Smooth muscle cell (in vitro differentiated cells): ENCODE results near the gene CUX1. TPM values are rescaled to one million over a fixed set of nuclear protein-coding genes. Genes with fewer than 3 reads are reported as not detected.
A peak's percentile ranks its signal among the peaks of the same experiment; 100 is the strongest.
"Not testable (repeated sequence)": the region's sequence is repeated elsewhere in the genome, so short reads cannot be mapped to it uniquely, and the experiment has no call there.

Source experiments
- DNase-seq: peaks from one replicate; lab custom pipeline; 2025; ENCODE audit not compliant: unreplicated experiment; lab: John Stamatoyannopoulos, UW
- H2AFZ ChIP-seq: fragments of 200-600 bp; sonication (generic); 2 replicates; pipeline ENCODE4 v1.6.0; 2016; ENCODE audit warnings: antibody characterized with exemption, low read depth, mild to moderate bottlenecking
- H3F3A ChIP-seq: fragments of 200-600 bp; sonication (generic); 2 replicates; pipeline ENCODE4 v1.6.0; 2017; ENCODE audit warnings: antibody characterized with exemption, low read depth
- H3K27ac ChIP-seq: fragments of 200-600 bp; sonication (generic); 2 replicates; pipeline ENCODE4 v1.5.1; 2016; ENCODE audit warnings: low read depth, mild to moderate bottlenecking
- H3K27me3 ChIP-seq: fragments of 200-600 bp; sonication (generic); 2 replicates; pipeline ENCODE4 v1.6.1; 2016; ENCODE audit warnings: low read depth, mild to moderate bottlenecking
- H3K36me3 ChIP-seq: fragments of 200-600 bp; sonication (generic); 2 replicates; pipeline ENCODE4 v1.5.1; 2016; ENCODE audit warnings: low read depth
- H3K4me1 ChIP-seq: fragments of 200-600 bp; sonication (generic); 2 replicates; pipeline ENCODE4 v1.5.1; 2016; ENCODE audit warnings: low read depth
- H3K4me2 ChIP-seq: fragments of 200-600 bp; sonication (generic); 2 replicates; pipeline ENCODE4 v1.6.0; 2016; ENCODE audit warnings: mild to moderate bottlenecking
- H3K4me3 ChIP-seq: fragments of 200-600 bp; sonication (generic); 2 replicates; pipeline ENCODE4 v1.5.1; 2016; ENCODE audit warnings: mild to moderate bottlenecking
- H3K79me2 ChIP-seq: fragments of 200-600 bp; sonication (generic); 2 replicates; pipeline ENCODE4 v1.6.0; 2016; ENCODE audit warnings: low read depth, mild to moderate bottlenecking
- H3K9ac ChIP-seq: fragments of 200-600 bp; sonication (generic); 2 replicates; pipeline ENCODE4 v1.6.0; 2016; ENCODE audit warnings: low read depth
- H3K9me3 ChIP-seq: fragments of 200-600 bp; sonication (generic); replicated peaks from 2 replicates; pipeline ENCODE4 v1.5.1; 2016; ENCODE audit warnings: low read depth
- H4K20me1 ChIP-seq: fragments of 200-600 bp; sonication (generic); 2 replicates; pipeline ENCODE4 v1.6.0; 2016; ENCODE audit warnings: low read depth
- CTCF ChIP-seq: fragments of 200-600 bp; sonication (generic); IDR thresholded peaks from 2 replicates; pipeline ENCODE4 v1.5.1; 2017; ENCODE audit warnings: borderline replicate concordance, mild to moderate bottlenecking, antibody characterized with exemption; ENCODE audit not compliant: insufficient read depth, poor library complexity, severe bottlenecking
- WGBS: methylation state at CpG from one replicate; pipeline ENCODE4 v1.1.7; 2016; ENCODE audit warnings: low lambda C conversion rate; 5-methylcytosine and 5-hydroxymethylcytosine counted together
- polyA plus RNA-seq: library from polyadenylated mRNA; unstranded; fragments of >200 nt; fragmentation: Nextera tagmentation; extraction: Ambion mirVana; gene quantifications from 2 replicates; pipeline ENCODE4 v1.2.1, GENCODE V29; 2016
- total RNA-seq: library from RNA; depleted of rRNA; stranded (reverse); fragments of >200 nt; gene quantifications from 2 replicates; pipeline ENCODE4 v1.2.3, GENCODE V29; 2014

Gene CUX1
- total and polyA plus RNA-seq, 2 experiments from 2014 or later: 56.3 to 78.4 TPM

GRCh38 chr7:101884671-101885596 lies 67.5 kb downstream of the CUX1 start:
- peak overlapping the region; percentile 65 for H3K9ac ChIP-seq
- no peaks in the 10 kb centered on the region for H3K27me3 ChIP-seq
- H3K4me3 ChIP-seq: no peak overlapping the region
- TF ChIP-seq CTCF: no peak
- H3F3A ChIP-seq: peaks cover 36% of the 10 kb centered on the region
- H3K79me2 ChIP-seq: peaks cover 78% of the 10 kb centered on the region
- peaks cover 69% of the 10 kb centered on the region for H4K20me1 ChIP-seq
- H3K4me1 ChIP-seq: peaks cover 25% of the 10 kb centered on the region
- no peak for DNase-seq
- no peaks in the 10 kb centered on the region for H3K36me3 ChIP-seq
- H2AFZ ChIP-seq: no peak overlapping the region
- 44% methylated on average over 13 of the region's 13 CpGs for WGBS
- H3K9me3 ChIP-seq: no peaks in the 10 kb centered on the region
- H3K27ac ChIP-seq: peak overlapping the region; percentile 100
- H3K4me2 ChIP-seq: peak overlapping the region; percentile 58

GRCh38 chr7:101885597-101885955 lies 68.2 kb downstream of the CUX1 start:
- H3K27ac ChIP-seq: peak overlapping the region; percentile 100
- no peaks in the 10 kb centered on the region for H3K27me3 ChIP-seq
- H4K20me1 ChIP-seq: peaks cover 72% of the 10 kb centered on the region
- H3K79me2 ChIP-seq: peaks cover 78% of the 10 kb centered on the region
- no peak overlapping the region for H3K4me2 ChIP-seq
- 93% methylated on average over 12 of the region's 12 CpGs for whole genome bisulfite sequencing
- no peaks in the 10 kb centered on the region for H3K36me3 ChIP-seq
- H3K4me1 ChIP-seq: peaks cover 25% of the 10 kb centered on the region
- H3K9me3 ChIP-seq: no peaks in the 10 kb centered on the region
- H3K4me3 ChIP-seq: no peak overlapping the region
- DNase-seq: no peak
- H2AFZ ChIP-seq: no peak overlapping the region
- no peak overlapping the region for H3K9ac ChIP-seq
- no peak for TF ChIP-seq CTCF
- H3F3A ChIP-seq: peaks cover 31% of the 10 kb centered on the region

GRCh38 chr7:101887352-101887751 lies 69.9 kb downstream of the CUX1 start:
- DNase-seq, H3K36me3 ChIP-seq, H3K4me3 ChIP-seq, H3K4me2 ChIP-seq, H2AFZ ChIP-seq, H3K9me3 ChIP-seq, H3K27me3 ChIP-seq, H3K27ac ChIP-seq, H3K9ac ChIP-seq: not testable (repeated sequence)
- Histone ChIP-seq H3K4me1 (peaks cover 27% of the 10 kb centered on the region), H3F3A (peaks cover 17% of the 10 kb centered on the region), H3K79me2 (peaks cover 90% of the 10 kb centered on the region), H4K20me1 (peaks cover 83% of the 10 kb centered on the region)
- WGBS: 99% methylated on average over 4 of the region's 4 CpGs

GRCh38 chr7:101888564-101888963 lies 71.1 kb downstream of the CUX1 start:
- peaks cover 100% of the 10 kb centered on the region for H3K79me2 ChIP-seq
- WGBS: 97% methylated on average over 3 of the region's 3 CpGs
- not testable (repeated sequence) for H3K27me3 ChIP-seq, H3K36me3 ChIP-seq, H3K9ac ChIP-seq, DNase-seq, H3K9me3 ChIP-seq, H2AFZ ChIP-seq, H3K27ac ChIP-seq, H3K4me2 ChIP-seq, H3K4me3 ChIP-seq
- peaks cover 95% of the 10 kb centered on the region for H4K20me1 ChIP-seq
- H3F3A ChIP-seq: peaks cover 14% of the 10 kb centered on the region
- peaks cover 27% of the 10 kb centered on the region for H3K4me1 ChIP-seq
